GM10248 (cell line): ENCODE data around the gene C16orf74.

Experiments used
- CTCF ChIA-PET: fragments of 300-600 bp; sonication (Branson Sonifier 250); formaldehyde crosslinking; extraction: SDS; loops from one replicate; lab custom pipeline; 2021; ENCODE audit warnings: antibody characterized with exemption; lab: Yijun Ruan, JAX
- POLR2A ChIA-PET: fragments of 350-650 bp; sonication (Branson Sonifier 250); formaldehyde crosslinking; extraction: SDS; loops from one replicate; lab custom pipeline; 2020; ENCODE audit warnings: antibody characterized with exemption; lab: Yijun Ruan, JAX
- DNase-seq: peaks from one replicate; pipeline ENCODE4 v3.0.0; 2012; ENCODE audit errors: extremely low spot score
- TF ChIP-seq, protein P1 (sequence below): IDR thresholded peaks from 2 replicates; pipeline ENCODE4 v1.5.1; 2012; ENCODE audit warnings: mild to moderate bottlenecking, low read depth; ENCODE audit errors: extremely low read depth, missing control alignments, control extremely low read depth

C16orf74 gene

DNA sequence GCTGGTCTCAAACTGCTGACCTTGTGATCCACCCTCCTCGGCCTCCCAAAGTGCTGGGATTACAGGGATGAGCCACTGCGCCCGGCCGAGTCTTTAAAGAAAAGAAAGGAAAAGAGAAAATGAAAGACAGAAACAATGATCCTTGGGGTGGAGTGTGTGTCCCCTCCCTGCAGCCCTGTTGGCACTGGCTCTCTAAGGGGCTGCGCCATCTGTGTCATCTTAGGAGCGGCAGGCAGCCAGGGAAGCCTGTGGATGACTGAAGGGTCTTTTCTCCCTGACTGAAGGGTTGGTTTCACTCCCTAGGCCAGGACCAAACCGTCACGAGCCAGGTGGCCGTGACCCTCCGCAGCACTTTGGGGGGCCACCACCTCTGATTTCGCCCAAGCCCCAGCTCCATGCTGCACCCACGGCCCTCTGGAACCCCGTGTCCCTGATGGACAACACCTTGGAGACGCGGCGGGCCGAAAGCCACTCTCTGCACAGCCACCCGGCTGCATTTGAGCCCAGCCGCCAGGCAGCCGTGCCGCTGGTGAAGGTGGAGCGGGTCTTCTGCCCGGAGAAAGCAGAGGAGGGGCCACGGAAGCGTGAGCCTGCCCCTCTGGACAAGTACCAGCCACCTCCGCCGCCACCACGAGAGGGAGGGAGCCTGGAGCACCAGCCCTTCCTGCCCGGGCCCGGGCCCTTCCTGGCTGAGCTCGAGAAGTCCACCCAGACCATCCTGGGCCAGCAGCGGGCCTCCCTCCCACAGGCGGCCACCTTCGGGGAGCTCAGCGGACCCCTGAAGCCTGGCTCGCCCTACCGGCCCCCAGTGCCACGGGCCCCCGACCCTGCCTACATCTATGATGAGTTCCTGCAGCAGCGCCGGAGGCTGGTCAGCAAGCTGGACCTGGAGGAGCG lies 89.8 kb downstream of the C16orf74 start:
- POLR2A ChIA-PET: no interaction called here
- no peak for DNase-seq
- TF ChIP-seq, protein P1, sequence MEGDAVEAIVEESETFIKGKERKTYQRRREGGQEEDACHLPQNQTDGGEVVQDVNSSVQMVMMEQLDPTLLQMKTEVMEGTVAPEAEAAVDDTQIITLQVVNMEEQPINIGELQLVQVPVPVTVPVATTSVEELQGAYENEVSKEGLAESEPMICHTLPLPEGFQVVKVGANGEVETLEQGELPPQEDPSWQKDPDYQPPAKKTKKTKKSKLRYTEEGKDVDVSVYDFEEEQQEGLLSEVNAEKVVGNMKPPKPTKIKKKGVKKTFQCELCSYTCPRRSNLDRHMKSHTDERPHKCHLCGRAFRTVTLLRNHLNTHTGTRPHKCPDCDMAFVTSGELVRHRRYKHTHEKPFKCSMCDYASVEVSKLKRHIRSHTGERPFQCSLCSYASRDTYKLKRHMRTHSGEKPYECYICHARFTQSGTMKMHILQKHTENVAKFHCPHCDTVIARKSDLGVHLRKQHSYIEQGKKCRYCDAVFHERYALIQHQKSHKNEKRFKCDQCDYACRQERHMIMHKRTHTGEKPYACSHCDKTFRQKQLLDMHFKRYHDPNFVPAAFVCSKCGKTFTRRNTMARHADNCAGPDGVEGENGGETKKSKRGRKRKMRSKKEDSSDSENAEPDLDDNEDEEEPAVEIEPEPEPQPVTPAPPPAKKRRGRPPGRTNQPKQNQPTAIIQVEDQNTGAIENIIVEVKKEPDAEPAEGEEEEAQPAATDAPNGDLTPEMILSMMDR: no peak
- CTCF ChIA-PET: interaction anchor here (0.7 to 4.0 kb wide), 15 partner anchors 12 to 100 kb away, joined by 3 to 33 read pairs (median 3); partner anchors contain the start of gene GSE1

DNA sequence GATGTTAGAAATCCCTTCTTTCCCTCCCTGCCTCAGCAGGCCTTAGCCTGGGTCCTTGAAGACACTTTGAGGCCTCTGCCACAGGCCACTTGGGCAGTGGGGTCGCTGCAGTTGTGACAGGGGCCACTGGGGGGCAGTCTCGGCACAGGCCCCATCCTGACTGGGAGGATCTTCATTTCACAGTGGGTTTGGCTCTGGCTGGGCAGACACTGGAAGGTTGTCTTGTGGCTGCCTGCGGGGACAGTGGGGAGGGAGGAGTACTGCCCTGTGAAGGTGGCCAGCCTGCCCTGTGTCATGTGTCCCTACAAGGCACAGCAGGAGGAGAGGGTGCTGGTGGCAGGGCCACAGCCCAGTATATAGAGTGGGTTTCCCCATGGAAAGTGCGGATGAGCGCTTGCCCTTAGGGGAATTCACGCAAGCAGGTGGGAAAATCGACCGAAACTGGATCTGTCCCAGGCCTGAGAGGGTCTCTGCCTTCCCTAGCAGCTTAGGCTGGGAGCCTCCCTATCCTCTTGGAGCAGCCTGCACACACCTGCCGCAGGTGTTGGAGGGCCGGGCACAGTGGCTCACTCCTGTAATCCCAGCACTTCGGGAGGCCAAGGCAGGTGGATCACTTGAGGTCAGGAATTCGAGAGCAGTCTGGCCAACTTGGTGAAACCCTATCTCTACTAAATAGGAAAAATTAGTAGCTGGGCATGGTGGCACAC lies 90.9 kb downstream of the C16orf74 start:
- ChIA-PET CTCF (interaction anchor here (0.7 to 4.1 kb wide), 28 partner anchors 10 to 264 kb away, joined by 3 to 33 read pairs (median 4); partner anchors contain the start of genes GINS2 and GSE1), POLR2A (no interaction called here)
- TF ChIP-seq, protein P1: peak; percentile 94
- peak; percentile 86 for DNase-seq

DNA sequence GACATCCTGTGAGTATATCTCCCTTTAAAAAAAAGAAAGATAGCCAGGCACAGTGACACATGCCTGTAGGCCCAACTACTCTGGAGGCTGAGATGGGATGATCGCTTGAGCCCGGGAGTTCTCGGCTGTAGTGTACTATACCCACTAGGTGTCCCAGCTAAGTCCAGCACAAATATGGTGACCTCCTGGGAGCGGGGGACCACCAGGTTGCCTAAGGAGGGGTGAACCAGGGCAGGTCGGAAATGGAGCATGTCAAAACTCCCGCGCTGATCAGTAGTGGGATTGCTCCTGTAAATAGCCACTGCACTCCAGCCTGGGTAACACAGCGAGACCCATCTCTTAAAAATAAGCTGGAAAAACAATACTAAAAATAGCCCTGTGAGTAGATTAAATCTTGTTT lies 91.6 kb downstream of the C16orf74 start:
- CTCF ChIA-PET: interaction anchor here (0.7 to 4.1 kb wide), 23 partner anchors 10 to 264 kb away, joined by 3 to 33 read pairs (median 5); partner anchors contain the start of gene GINS2
- no peak for DNase-seq
- POLR2A ChIA-PET: no interaction called here
- TF ChIP-seq, protein P1: no peak

DNA sequence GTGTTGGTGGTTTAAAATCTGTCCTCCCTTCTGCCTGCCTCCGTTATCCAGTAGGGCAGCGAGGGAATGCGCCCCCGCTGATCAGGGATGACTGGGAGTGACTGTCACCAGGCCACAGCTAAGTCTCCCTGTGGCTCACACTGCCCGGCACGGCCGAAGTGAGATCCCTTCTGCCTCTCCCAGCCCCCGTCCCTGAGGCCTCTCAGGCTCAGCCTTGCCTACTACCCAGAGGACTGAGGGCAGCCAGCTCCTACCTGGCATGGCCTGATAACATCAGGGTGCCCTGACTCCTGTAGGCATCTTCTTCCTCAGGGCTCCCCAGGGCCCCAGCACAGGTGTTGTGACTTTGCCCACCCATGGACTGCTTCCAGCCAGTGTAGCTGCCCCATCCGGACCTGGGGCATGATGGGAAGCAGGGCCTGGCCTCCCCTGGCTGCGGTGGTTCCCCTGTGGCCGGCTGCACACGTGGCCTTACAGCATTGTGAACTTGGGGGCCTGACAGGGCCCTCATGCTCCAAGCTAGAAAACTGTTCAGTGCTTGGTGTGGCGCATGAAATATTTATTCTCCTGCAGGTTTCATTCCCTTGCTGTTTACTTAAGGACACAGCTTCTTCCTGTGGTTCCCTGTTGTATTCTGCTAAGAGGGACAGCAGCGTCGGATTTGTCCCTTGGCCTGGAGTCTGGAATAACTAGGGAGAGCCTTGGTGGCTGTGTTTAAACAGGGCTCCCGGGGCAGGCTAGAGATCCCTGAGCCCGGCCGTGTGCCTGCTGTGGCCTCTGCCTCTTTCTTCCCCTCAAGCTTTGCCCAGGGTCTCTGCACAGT lies 92.2 kb downstream of the C16orf74 start:
- DNase-seq: no peak
- TF ChIP-seq, protein P1: no peak
- ChIA-PET CTCF (interaction anchor here (0.7 to 4.1 kb wide), 24 partner anchors 9 to 265 kb away, joined by 3 to 33 read pairs (median 4); partner anchors contain the start of gene GINS2), POLR2A (no interaction called here)

DNA sequence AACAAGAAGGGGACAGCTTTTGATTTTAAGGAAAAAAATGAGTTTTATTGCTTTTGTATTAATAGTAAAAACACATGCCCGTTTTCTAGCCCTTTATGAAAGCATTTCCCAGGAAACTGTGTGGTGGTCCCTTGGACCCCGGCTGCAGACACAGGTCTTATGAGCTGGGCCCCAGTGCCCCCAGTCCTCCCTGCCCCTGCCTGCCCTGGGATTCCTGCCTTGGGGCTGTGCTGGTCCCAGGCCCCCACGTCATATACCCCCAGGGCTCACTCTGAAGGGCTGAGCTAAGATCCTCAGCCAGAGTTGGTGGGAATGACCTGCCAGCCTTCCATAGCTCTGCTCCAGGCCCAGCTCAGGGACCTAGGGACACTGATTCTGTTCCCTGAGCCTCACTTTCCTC lies 92.9 kb downstream of the C16orf74 start:
- DNase-seq: no peak
- POLR2A ChIA-PET: no interaction called here
- TF ChIP-seq, protein P1: no peak
- CTCF ChIA-PET: interaction anchor here (0.8 to 4.1 kb wide), 13 partner anchors 8 to 543 kb away, joined by 3 to 33 read pairs (median 6); no protein-coding TSS in a partner anchor
